ENCODE measurements around the gene KIAA0319L. TPM values are rescaled to one million over a fixed set of nuclear protein-coding genes. Genes with fewer than 3 reads are reported as not detected.
"Not testable (repeated sequence)": the region's sequence is repeated elsewhere in the genome, so short reads cannot be mapped to it uniquely, and the experiment has no call there.

Gene KIAA0319L
- total RNA-seq, 2 experiments from 2014 or later, result 26.5 to 28.1 TPM

GRCh38 chr1:35581621-35582020 lies 24.4 kb upstream of the KIAA0319L start:
- CTCF ChIA-PET, result interaction anchor here (0.7 to 1.5 kb wide), 2 partner anchors 16 to 181 kb away, joined by 3 read pairs; no protein-coding TSS in a partner anchor
- POLR2A ChIA-PET; intact Hi-C loops (cut with DNase I, micrococcal nuclease); H3K36me3 Mint-ChIP-seq (ENCODE audit: low read depth); H3K9me3 Mint-ChIP-seq (ENCODE audit: low read depth); H3K4me3 Mint-ChIP-seq; H3K27me3 Mint-ChIP-seq; DNase-seq; H3K27ac Mint-ChIP-seq; ATAC-seq: not testable (repeated sequence)
- peaks cover 14% of the 10 kb centered on the region for H3K4me1 Mint-ChIP-seq

DNA sequence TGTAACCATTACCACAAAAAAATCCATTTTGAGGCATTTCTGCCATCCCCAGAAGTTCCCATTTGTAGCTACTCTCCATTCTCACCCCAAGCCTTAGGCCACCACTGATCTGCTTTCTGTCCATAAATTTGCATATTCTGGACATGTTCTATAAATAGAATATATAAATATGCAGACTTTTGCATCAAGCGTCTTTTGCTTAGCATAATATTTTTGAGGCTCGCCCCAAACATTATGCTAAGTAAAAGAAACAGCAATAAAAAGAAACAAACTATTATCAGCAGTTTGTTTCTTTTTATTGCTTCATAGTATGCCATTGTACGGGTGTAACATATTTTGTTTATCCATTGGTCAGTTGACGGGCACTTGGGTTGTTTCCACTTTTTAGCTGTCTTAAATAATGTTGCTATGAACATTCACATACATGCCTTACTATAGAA lies 23.8 kb upstream of the KIAA0319L start:
- intact Hi-C loops (cut with DNase I, micrococcal nuclease), result no loop called here
- ATAC-seq (no peak), DNase-seq (no peak)
- H3K4me3 Mint-ChIP-seq, result no peak overlapping the region
- peaks cover 20% of the 10 kb centered on the region for H3K4me1 Mint-ChIP-seq
- H3K36me3 Mint-ChIP-seq (ENCODE audit: low read depth), result no peaks in the 10 kb centered on the region
- ChIA-PET POLR2A (interaction anchor here (0.6 kb wide), 1 partner anchor 302 kb away, joined by 4 read pairs; the partner anchor contains the start of gene AGO1), CTCF (interaction anchor here (0.6 to 1.5 kb wide), 4 partner anchors 9 to 181 kb away, joined by 3 to 4 read pairs (median 3); no protein-coding TSS in a partner anchor)
- H3K27ac Mint-ChIP-seq, result no peak overlapping the region
- no peaks in the 10 kb centered on the region for H3K9me3 Mint-ChIP-seq (ENCODE audit: low read depth)
- peaks cover 3% of the 10 kb centered on the region for H3K27me3 Mint-ChIP-seq

- H3K27me3 Mint-ChIP-seq, result peaks cover 12% of the 10 kb centered on the region
- peak; percentile 83 for ATAC-seq
Measured at GRCh38 chr1:35577071-35577998, 20.1 kb upstream of the KIAA0319L start.

DNA sequence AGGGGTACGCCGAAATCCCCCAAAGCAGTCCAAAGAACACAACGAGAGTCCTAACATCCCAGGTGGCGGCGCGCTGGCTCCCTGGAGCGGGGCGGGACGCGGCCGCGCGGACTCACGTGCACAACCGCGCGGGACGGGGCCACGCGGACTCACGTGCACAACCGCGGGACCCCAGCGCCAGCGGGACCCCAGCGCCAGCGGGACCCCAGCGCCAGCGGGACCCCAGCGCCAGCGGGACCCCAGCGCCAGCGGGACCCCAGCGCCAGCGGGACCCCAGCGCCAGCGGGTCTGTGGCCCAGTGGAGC lies 19.5 kb upstream of the KIAA0319L start:
- Mint-ChIP-seq H3K27me3 (peaks cover 14% of the 10 kb centered on the region), H3K4me1 (peaks cover 20% of the 10 kb centered on the region), H3K27ac (peak overlapping the region; percentile 15), H3K4me3 (peak overlapping the region; percentile 24)
- POLR2A ChIA-PET; ATAC-seq; H3K36me3 Mint-ChIP-seq (ENCODE audit: low read depth); H3K9me3 Mint-ChIP-seq (ENCODE audit: low read depth); DNase-seq: not testable (repeated sequence)
- CTCF ChIA-PET, result interaction anchor here (0.7 to 1.5 kb wide), 4 partner anchors 12 to 191 kb away, joined by 3 to 5 read pairs (median 4); no protein-coding TSS in a partner anchor
- intact Hi-C loops (cut with DNase I, micrococcal nuclease), result loop anchor here in 1 of 2 experiments (1.0 to 10.0 kb wide), 3 partner anchors 65 to 878 kb away; partner anchors contain the start of genes C1orf216, OSCP1 and PSMB2

More at GRCh38 chr1:35577071-35577998, 20.1 kb upstream of the KIAA0319L start:
- ChIA-PET CTCF (interaction anchor here (0.6 to 1.6 kb wide), 9 partner anchors 9 to 190 kb away, joined by 4 to 11 read pairs (median 5); no protein-coding TSS in a partner anchor), POLR2A (interaction anchor here (0.6 to 1.3 kb wide), 2 partner anchors 13 to 16 kb away, joined by 3 to 4 read pairs; no protein-coding TSS in a partner anchor)
- H3K4me1 Mint-ChIP-seq, result peaks cover 20% of the 10 kb centered on the region
- no peaks in the 10 kb centered on the region for H3K36me3 Mint-ChIP-seq (ENCODE audit: low read depth)
- H3K27ac Mint-ChIP-seq, result peak overlapping the region; percentile 80
- no peaks in the 10 kb centered on the region for H3K9me3 Mint-ChIP-seq (ENCODE audit: low read depth)
- peak; percentile 74 for DNase-seq
- peak overlapping the region; percentile 63 for H3K4me3 Mint-ChIP-seq
- intact Hi-C loops (cut with DNase I, micrococcal nuclease), result loop anchor here in 1 of 2 experiments (1.0 to 10.0 kb wide), 3 partner anchors 64 to 877 kb away; partner anchors contain the start of genes C1orf216, OSCP1 and PSMB2

GRCh38 chr1:35576061-35576765 lies 19.0 kb upstream of the KIAA0319L start:
- ChIA-PET POLR2A (interaction anchor here (0.6 kb wide), 1 partner anchor 39 kb away, joined by 5 read pairs; no protein-coding TSS in a partner anchor), CTCF (interaction anchor here (0.7 to 1.5 kb wide), 4 partner anchors 11 to 192 kb away, joined by 3 to 5 read pairs (median 4); no protein-coding TSS in a partner anchor)
- H3K27me3 Mint-ChIP-seq, result peaks cover 14% of the 10 kb centered on the region
- peak overlapping the region; percentile 24 for H3K4me3 Mint-ChIP-seq
- no peaks in the 10 kb centered on the region for H3K9me3 Mint-ChIP-seq (ENCODE audit: low read depth)
- H3K27ac Mint-ChIP-seq, result peak overlapping the region; percentile 15
- no peaks in the 10 kb centered on the region for H3K36me3 Mint-ChIP-seq (ENCODE audit: low read depth)
- ATAC-seq, result no peak
- DNase-seq, result no peak
- H3K4me1 Mint-ChIP-seq, result peaks cover 20% of the 10 kb centered on the region
- intact Hi-C loops (cut with DNase I, micrococcal nuclease), result loop anchor here in 1 of 2 experiments (2.0 to 10.0 kb wide), 2 partner anchors 143 to 879 kb away; partner anchors contain the start of genes C1orf216 and OSCP1

DNA sequence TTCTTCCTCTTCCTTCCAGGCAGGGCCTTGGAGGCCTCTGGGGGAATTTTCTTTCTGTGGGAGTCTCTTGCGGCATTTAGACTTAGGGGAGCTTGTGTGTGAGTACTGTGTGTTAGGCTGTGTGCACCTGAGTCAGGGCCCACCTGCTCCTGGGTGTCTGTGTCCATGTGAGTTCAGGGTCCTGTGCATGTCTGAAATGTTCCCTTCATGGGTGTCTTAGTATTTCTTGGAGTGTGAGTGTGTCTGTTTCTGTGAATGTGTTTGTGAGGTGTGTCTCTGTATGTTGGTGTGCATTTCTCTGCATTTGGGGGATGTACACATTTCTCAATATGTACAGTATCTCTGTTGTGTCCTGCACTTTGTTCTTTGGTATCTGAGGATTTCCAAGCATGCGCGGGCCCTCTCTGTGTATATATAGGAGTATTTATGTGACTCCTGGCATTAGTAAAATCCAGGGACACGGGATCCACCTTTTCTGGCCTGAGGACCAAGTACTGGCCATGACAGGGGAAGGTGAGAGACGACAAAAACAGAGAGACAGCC lies 18.3 kb upstream of the KIAA0319L start:
- CTCF ChIA-PET, result interaction anchor here (1.1 to 1.3 kb wide), 2 partner anchors 11 to 87 kb away, joined by 3 to 5 read pairs; no protein-coding TSS in a partner anchor
- intact Hi-C loops (cut with DNase I, micrococcal nuclease), result loop anchor here in 1 of 2 experiments (10.0 kb wide), 1 partner anchor 879 kb away; the partner anchor contains the start of gene OSCP1
- H3K4me3 Mint-ChIP-seq, result no peak overlapping the region
- no peaks in the 10 kb centered on the region for H3K36me3 Mint-ChIP-seq (ENCODE audit: low read depth)
- ATAC-seq, result no peak
- DNase-seq, result no peak
- H3K27ac Mint-ChIP-seq, result no peak overlapping the region
- peaks cover 14% of the 10 kb centered on the region for H3K27me3 Mint-ChIP-seq
- no peaks in the 10 kb centered on the region for H3K9me3 Mint-ChIP-seq (ENCODE audit: low read depth)
- peaks cover 20% of the 10 kb centered on the region for H3K4me1 Mint-ChIP-seq
- POLR2A ChIA-PET, result interaction anchor here (0.6 kb wide), 1 partner anchor 39 kb away, joined by 5 read pairs; no protein-coding TSS in a partner anchor

DNA sequence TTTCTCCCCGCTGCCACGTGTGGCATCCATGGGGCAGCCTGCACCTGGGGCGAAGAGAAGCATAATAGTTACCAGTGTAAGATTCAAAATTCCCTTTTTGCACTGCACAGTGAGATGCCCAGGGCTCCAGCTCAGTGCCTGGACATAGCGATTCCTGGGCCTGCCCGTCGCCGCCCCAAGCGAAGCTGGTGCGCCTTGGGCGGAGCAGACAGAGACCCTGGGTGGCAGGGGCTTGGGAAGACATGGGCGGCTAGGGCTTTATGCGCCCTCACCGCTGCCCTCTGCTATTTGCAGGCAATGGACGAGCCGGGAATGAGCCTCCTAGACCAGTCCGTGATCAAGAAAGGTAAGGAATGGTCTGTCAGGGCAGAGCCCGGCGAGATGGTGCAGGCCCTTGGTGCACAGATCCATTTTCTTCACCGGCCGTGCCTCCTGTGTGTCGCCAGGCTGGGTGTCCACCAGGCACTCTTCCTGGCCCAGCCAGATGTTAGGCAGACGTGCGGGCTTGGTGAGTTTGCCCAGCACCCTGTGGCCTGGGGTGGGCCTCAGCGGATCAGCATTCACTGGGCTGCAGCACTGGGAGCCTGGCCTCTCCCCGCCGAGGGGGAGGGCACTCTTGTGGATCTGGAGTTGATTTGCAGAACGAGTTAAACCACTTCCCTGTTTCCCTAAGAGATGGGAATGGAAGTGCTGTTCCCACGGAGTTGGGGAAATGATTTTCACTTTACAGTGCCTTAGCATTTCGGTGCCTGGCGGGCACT lies 17.6 kb upstream of the KIAA0319L start:
- ATAC-seq (no peak), DNase-seq (no peak)
- Mint-ChIP-seq H3K36me3 (ENCODE audit: low read depth) (no peaks in the 10 kb centered on the region), H3K4me1 (peaks cover 20% of the 10 kb centered on the region), H3K4me3 (no peak overlapping the region), H3K9me3 (ENCODE audit: low read depth) (no peaks in the 10 kb centered on the region), H3K27me3 (peaks cover 14% of the 10 kb centered on the region), H3K27ac (no peak overlapping the region)
- POLR2A ChIA-PET, result no interaction called here
- CTCF ChIA-PET, result interaction anchor here (1.3 kb wide), 1 partner anchor 87 kb away, joined by 3 read pairs; no protein-coding TSS in a partner anchor
- intact Hi-C loops (cut with DNase I, micrococcal nuclease), result loop anchor here in 1 of 2 experiments (10.0 kb wide), 1 partner anchor 880 kb away; the partner anchor contains the start of gene OSCP1

DNA sequence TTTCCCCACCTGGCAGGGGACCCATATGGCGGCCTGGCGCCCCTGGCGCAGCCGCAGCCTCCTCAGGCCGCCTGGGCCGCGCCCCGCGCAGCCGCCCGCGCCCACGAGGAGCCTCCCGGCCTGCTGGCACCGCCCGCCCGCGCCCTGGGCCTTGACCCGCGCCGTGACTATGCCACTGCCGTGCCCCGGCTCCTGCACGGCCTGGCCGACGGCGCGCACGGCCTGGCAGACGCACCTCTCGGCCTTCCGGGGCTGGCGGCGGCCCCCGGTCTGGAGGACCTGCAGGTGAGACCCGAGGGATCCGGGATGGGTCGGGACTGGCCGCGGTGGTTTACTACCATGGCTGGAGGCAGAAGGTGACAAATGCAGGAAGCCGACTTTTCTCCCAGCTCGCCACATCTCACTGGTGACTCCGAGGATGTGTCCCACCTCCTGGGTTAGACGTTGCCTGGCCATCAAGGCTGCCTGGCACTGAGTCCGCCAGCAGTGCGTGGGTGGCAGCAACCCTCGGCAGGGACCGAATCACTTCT lies 17.0 kb upstream of the KIAA0319L start:
- POLR2A ChIA-PET, result no interaction called here
- H3K27me3 Mint-ChIP-seq, result peaks cover 14% of the 10 kb centered on the region
- no peak overlapping the region for H3K4me3 Mint-ChIP-seq
- no peaks in the 10 kb centered on the region for H3K9me3 Mint-ChIP-seq (ENCODE audit: low read depth)
- H3K36me3 Mint-ChIP-seq (ENCODE audit: low read depth), result no peaks in the 10 kb centered on the region
- CTCF ChIA-PET, result interaction anchor here (1.6 kb wide), 1 partner anchor 152 kb away, joined by 4 read pairs; no protein-coding TSS in a partner anchor
- intact Hi-C loops (cut with DNase I, micrococcal nuclease), result loop anchor here in 1 of 2 experiments (10.0 kb wide), 1 partner anchor 881 kb away; the partner anchor contains the start of gene OSCP1
- no peak overlapping the region for H3K27ac Mint-ChIP-seq
- ATAC-seq (no peak), DNase-seq (no peak)
- H3K4me1 Mint-ChIP-seq, result peaks cover 20% of the 10 kb centered on the region

GRCh38 chr1:35573198-35574124 lies 16.3 kb upstream of the KIAA0319L start, which contains the start of gene TFAP2E:
TFAP2E (plus strand) TSS chr1:35573314; CDS start chr1:35573578, 264 bp downstream.
- POLR2A ChIA-PET, result interaction anchor here (1.6 kb wide), 1 partner anchor 9 kb away, joined by 6 read pairs; no protein-coding TSS in a partner anchor
- H3K9me3 Mint-ChIP-seq (ENCODE audit: low read depth), result no peaks in the 10 kb centered on the region
- H3K4me1 Mint-ChIP-seq, result peaks cover 22% of the 10 kb centered on the region
- no peak within 1 kb of the TSS for H3K27ac Mint-ChIP-seq
- no peak for ATAC-seq
- peaks cover 14% of the 10 kb centered on the region for H3K27me3 Mint-ChIP-seq
- no peak for DNase-seq
- no peaks in the 10 kb centered on the region for H3K36me3 Mint-ChIP-seq (ENCODE audit: low read depth)
- CTCF ChIA-PET, result interaction anchor here (0.6 to 2.1 kb wide), 8 partner anchors 9 to 372 kb away, joined by 3 to 13 read pairs (median 4); no protein-coding TSS in a partner anchor
- H3K4me3 Mint-ChIP-seq, result no peak within 1 kb of the TSS
- intact Hi-C loops (cut with DNase I, micrococcal nuclease), result loop anchor here in 1 of 2 experiments (10.0 kb wide), 1 partner anchor 881 kb away; the partner anchor contains the start of gene OSCP1
